PC-3 (cell line): ENCODE data around the gene TMEM41B. TPM values are rescaled to one million over a fixed set of nuclear protein-coding genes. Genes with fewer than 3 reads are reported as not detected.

Source experiments
- ATAC-seq: fragments of 200-7000 bp; cut with Tn5 transposase; 2 replicates; pipeline ENCODE4 v1.9.1; 2020; ENCODE audit warnings: mild to moderate bottlenecking, moderate library complexity
- BruUV-seq: library from RNA; stranded (reverse); fragments of 400-500 nt; replicated peaks from 2 replicates; lab custom pipeline; 2021; lab: Mats Ljungman, UMichigan
- CTCF ChIA-PET: fragments of 300-600 bp; sonication (Branson Sonifier 250); formaldehyde crosslinking; loops from one replicate; lab custom pipeline; 2022; ENCODE audit warnings: antibody characterized with exemption; lab: Charles Lee
- POLR2A ChIA-PET: fragments of 300-600 bp; sonication (Branson Sonifier 250); formaldehyde crosslinking; loops from one replicate; lab custom pipeline; 2022; ENCODE audit warnings: antibody characterized with exemption; ENCODE audit not compliant: unreplicated experiment; lab: Charles Lee
- DNase-seq: peaks from one replicate; pipeline ENCODE4 v3.0.0-alpha.2; 2015
- H2AFZ ChIP-seq: fragments of 300-600 bp; sonication (generic); 2 replicates; pipeline ENCODE4 v1.6.0; 2016; ENCODE audit warnings: antibody characterized with exemption, low read length
- H3F3A ChIP-seq: fragments of 300-600 bp; sonication (generic); one replicate; pipeline ENCODE4 v1.6.0; 2017; ENCODE audit warnings: antibody characterized with exemption, low read length, control low read depth, mild to moderate bottlenecking; ENCODE audit not compliant: unreplicated experiment
- H3K27ac ChIP-seq: fragments of 300-600 bp; sonication (generic); 2 replicates; pipeline ENCODE4 v1.5.1; 2016; ENCODE audit warnings: mild to moderate bottlenecking, low read length
- H3K27me3 ChIP-seq: fragments of 300-600 bp; sonication (generic); 2 replicates; pipeline ENCODE4 v1.6.1; 2016; ENCODE audit warnings: low read length, mixed read lengths
- H3K36me3 ChIP-seq: fragments of 300-600 bp; sonication (generic); 2 replicates; pipeline ENCODE4 v1.6.1; 2016; ENCODE audit warnings: low read depth, mixed run types, low read length, mixed read lengths
- H3K4me1 ChIP-seq: fragments of 300-600 bp; sonication (generic); 2 replicates; pipeline ENCODE4 v1.5.1; 2016; ENCODE audit warnings: low read length; ENCODE audit not compliant: insufficient read depth
- H3K4me2 ChIP-seq: fragments of 300-600 bp; sonication (generic); 2 replicates; pipeline ENCODE4 v1.6.0; 2016; ENCODE audit warnings: low read length
- H3K4me3 ChIP-seq: fragments of 300-600 bp; sonication (generic); 2 replicates; pipeline ENCODE4 v1.5.1; 2016; ENCODE audit warnings: mild to moderate bottlenecking, low read length, mixed read lengths
- H3K79me2 ChIP-seq: fragments of 300-600 bp; sonication (generic); 2 replicates; pipeline ENCODE4 v1.6.1; 2017; ENCODE audit warnings: low read length, mixed read lengths
- H3K9ac ChIP-seq: fragments of 300-600 bp; sonication (generic); 2 replicates; pipeline ENCODE4 v1.6.0; 2016; ENCODE audit warnings: mild to moderate bottlenecking, low read length
- H3K9me2 ChIP-seq: fragments of 300-600 bp; sonication (generic); replicated peaks from 2 replicates; pipeline ENCODE4 v1.6.1; 2016; ENCODE audit warnings: mixed run types, low read length, mixed read lengths
- H3K9me3 ChIP-seq: fragments of 300-600 bp; sonication (generic); 2 replicates; pipeline ENCODE4 v1.6.1; 2016; ENCODE audit warnings: low read length, mixed read lengths
- H4K20me1 ChIP-seq: fragments of 300-600 bp; sonication (generic); 2 replicates; pipeline ENCODE4 v1.6.1; 2016; ENCODE audit warnings: low read length, mixed read lengths
- CTCF ChIP-seq: fragments of 300-600 bp; sonication (generic); conservative IDR thresholded peaks from 2 replicates; pipeline ENCODE4 v1.5.1; 2017; ENCODE audit warnings: antibody characterized with exemption, low read depth, mild to moderate bottlenecking, low read length
- EZH2 ChIP-seq: fragments of 300-600 bp; sonication (generic); IDR thresholded peaks from one replicate; pipeline ENCODE4 v1.6.1; 2017; ENCODE audit warnings: antibody characterized with exemption, mild to moderate bottlenecking, low read length; ENCODE audit not compliant: unreplicated experiment
- EZH2phosphoT487 ChIP-seq: fragments of 300-600 bp; sonication (generic); IDR thresholded peaks from 2 replicates; pipeline ENCODE4 v1.6.1; 2018; ENCODE audit warnings: mild to moderate bottlenecking, antibody characterized with exemption, low read length, borderline replicate concordance
- intact Hi-C: fragments of 100-400 bp; cut with micrococcal nuclease; formaldehyde crosslinking; loops from 2 replicates; pipeline ENCODE4 v1.9.0; 2023
- total RNA-seq: library from RNA; depleted of rRNA; stranded (reverse); fragments of >200 nt; gene quantifications from 2 replicates; pipeline ENCODE4 v1.2.3, GENCODE V29; 2014

Gene TMEM41B
- total RNA-seq, 1 experiment from 2014 or later, result 87.6 TPM

GRCh38 chr11:9304178-9304577 is 10.2 kb downstream of the TMEM41B start:
- ATAC-seq (no peak), DNase-seq (no peak)
- H3K4me1 ChIP-seq, result no peaks in the 10 kb centered on the region
- H3K36me3 ChIP-seq, result no peaks in the 10 kb centered on the region; the same call in 1 of the 2 replicates
- H3F3A ChIP-seq, result no peaks in the 10 kb centered on the region
- H2AFZ ChIP-seq, result no peak overlapping the region
- no peaks in the 10 kb centered on the region for H3K27me3 ChIP-seq
- H3K9ac ChIP-seq, result no peak overlapping the region
- POLR2A ChIA-PET, result no interaction called here
- peaks cover 76% of the 10 kb centered on the region for H3K79me2 ChIP-seq
- CTCF ChIA-PET, result no interaction called here
- no peak overlapping the region for H3K4me2 ChIP-seq
- intact Hi-C loops, result no loop called here
- no peaks in the 10 kb centered on the region for H3K9me3 ChIP-seq
- no peak overlapping the region for H3K27ac ChIP-seq
- TF ChIP-seq EZH2phosphoT487 (no peak), CTCF (no peak), EZH2 (no peak)
- no peaks in the 10 kb centered on the region for H3K9me2 ChIP-seq
- H3K4me3 ChIP-seq, result no peak overlapping the region
- no TSS peak for BruUV-seq
- peaks cover 6% of the 10 kb centered on the region; the same call in 1 of the 2 replicates for H4K20me1 ChIP-seq

GRCh38 chr11:9302448-9302847 is 11.9 kb downstream of the TMEM41B start:
- Histone ChIP-seq H3K79me2 (peaks cover 63% of the 10 kb centered on the region), H3K9me2 (no peaks in the 10 kb centered on the region), H3K27ac (no peak overlapping the region), H3K9ac (no peak overlapping the region), H3K4me2 (no peak overlapping the region), H3K4me3 (no peak overlapping the region), H3K9me3 (no peaks in the 10 kb centered on the region), H3K36me3 (no peaks in the 10 kb centered on the region; the same call in 1 of the 2 replicates), H4K20me1 (no peaks in the 10 kb centered on the region), H3K27me3 (no peaks in the 10 kb centered on the region), H3K4me1 (no peaks in the 10 kb centered on the region), H3F3A (no peaks in the 10 kb centered on the region), H2AFZ (no peak overlapping the region)
- no peak for DNase-seq
- POLR2A ChIA-PET, result no interaction called here
- no TSS peak for BruUV-seq
- ATAC-seq, result no peak
- intact Hi-C loops, result no loop called here
- no peak for TF ChIP-seq CTCF
- no peak for TF ChIP-seq EZH2
- no peak for TF ChIP-seq EZH2phosphoT487
- CTCF ChIA-PET, result no interaction called here

- H3K9ac ChIP-seq, result no peak overlapping the region
- no peaks in the 10 kb centered on the region for H4K20me1 ChIP-seq
- BruUV-seq, result no TSS peak
- H3K36me3 ChIP-seq, result no peaks in the 10 kb centered on the region; the same call in 1 of the 2 replicates
- no peak for TF ChIP-seq CTCF
- no peak for TF ChIP-seq EZH2phosphoT487
- ATAC-seq (no peak), DNase-seq (no peak)
- no peaks in the 10 kb centered on the region for H3K9me3 ChIP-seq
- peaks cover 56% of the 10 kb centered on the region for H3K79me2 ChIP-seq
- H3K9me2 ChIP-seq, result no peaks in the 10 kb centered on the region
- ChIA-PET CTCF (no interaction called here), POLR2A (no interaction called here)
- no peaks in the 10 kb centered on the region for H3K4me1 ChIP-seq
- no peak overlapping the region for H3K4me3 ChIP-seq
- intact Hi-C loops, result no loop called here
- H3F3A ChIP-seq, result no peaks in the 10 kb centered on the region
- H3K27me3 ChIP-seq, result no peaks in the 10 kb centered on the region
- no peak overlapping the region for H2AFZ ChIP-seq
- H3K4me2 ChIP-seq, result no peak overlapping the region
- H3K27ac ChIP-seq, result no peak overlapping the region
Observed at GRCh38 chr11:9301720-9302119, 12.7 kb downstream of the TMEM41B start.
